ENCODE measurements around the gene SLX9.
A peak's percentile ranks its signal among the peaks of the same experiment; 100 is the strongest.

Gene SLX9

DNA sequence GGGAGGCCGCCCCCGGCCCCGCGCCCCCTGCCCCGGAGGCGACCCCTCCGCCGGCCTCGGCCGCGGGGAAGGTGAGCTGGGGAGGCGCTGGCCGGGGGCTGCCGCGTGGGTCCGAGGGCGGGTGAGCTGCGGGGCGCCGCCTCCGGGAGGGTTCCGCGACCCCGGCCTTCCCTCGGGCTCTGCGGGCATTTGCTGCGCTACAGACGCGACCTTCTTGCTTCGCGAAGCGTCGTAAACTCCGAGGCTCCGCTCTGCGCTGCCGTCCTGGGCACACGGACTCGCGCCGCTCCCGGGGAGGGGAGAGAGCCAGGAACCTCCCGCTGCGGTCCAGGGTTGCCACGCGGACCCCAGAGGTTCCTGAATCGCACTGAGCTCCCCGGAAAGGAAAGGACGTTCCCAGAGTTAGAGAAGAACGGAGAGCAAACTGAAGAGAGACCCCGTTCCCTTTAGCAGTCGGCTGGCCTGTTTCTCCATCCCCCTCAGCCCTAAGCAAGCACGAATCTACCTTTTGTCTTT lies 345 bp downstream of the SLX9 start:
- peak overlapping the region; percentile 75 for H3K27ac ChIP-seq (replicated peaks)
- H3K4me3 ChIP-seq (replicated peaks; ENCODE audit: insufficient read depth, low read length): peak overlapping the region; percentile 69
- no peaks in the 10 kb centered on the region for H3K27me3 ChIP-seq (ENCODE audit: insufficient read depth, poor library complexity, severe bottlenecking)
- no peak for TF ChIP-seq POLR2AphosphoS5 (IDR thresholded peaks at IDR 0.05; ENCODE audit: low read depth)
- TF ChIP-seq, protein P1, sequence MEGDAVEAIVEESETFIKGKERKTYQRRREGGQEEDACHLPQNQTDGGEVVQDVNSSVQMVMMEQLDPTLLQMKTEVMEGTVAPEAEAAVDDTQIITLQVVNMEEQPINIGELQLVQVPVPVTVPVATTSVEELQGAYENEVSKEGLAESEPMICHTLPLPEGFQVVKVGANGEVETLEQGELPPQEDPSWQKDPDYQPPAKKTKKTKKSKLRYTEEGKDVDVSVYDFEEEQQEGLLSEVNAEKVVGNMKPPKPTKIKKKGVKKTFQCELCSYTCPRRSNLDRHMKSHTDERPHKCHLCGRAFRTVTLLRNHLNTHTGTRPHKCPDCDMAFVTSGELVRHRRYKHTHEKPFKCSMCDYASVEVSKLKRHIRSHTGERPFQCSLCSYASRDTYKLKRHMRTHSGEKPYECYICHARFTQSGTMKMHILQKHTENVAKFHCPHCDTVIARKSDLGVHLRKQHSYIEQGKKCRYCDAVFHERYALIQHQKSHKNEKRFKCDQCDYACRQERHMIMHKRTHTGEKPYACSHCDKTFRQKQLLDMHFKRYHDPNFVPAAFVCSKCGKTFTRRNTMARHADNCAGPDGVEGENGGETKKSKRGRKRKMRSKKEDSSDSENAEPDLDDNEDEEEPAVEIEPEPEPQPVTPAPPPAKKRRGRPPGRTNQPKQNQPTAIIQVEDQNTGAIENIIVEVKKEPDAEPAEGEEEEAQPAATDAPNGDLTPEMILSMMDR (IDR thresholded peaks at IDR 0.05; ENCODE audit: insufficient read depth, low read length): no peak
- no peak for TF ChIP-seq GABPA (IDR thresholded peaks at IDR 0.05; ENCODE audit: low read depth)
- no peak for TF ChIP-seq SPI1 (IDR thresholded peaks at IDR 0.05; ENCODE audit: borderline replicate concordance, low read depth)
- TF ChIP-seq, protein P2, sequence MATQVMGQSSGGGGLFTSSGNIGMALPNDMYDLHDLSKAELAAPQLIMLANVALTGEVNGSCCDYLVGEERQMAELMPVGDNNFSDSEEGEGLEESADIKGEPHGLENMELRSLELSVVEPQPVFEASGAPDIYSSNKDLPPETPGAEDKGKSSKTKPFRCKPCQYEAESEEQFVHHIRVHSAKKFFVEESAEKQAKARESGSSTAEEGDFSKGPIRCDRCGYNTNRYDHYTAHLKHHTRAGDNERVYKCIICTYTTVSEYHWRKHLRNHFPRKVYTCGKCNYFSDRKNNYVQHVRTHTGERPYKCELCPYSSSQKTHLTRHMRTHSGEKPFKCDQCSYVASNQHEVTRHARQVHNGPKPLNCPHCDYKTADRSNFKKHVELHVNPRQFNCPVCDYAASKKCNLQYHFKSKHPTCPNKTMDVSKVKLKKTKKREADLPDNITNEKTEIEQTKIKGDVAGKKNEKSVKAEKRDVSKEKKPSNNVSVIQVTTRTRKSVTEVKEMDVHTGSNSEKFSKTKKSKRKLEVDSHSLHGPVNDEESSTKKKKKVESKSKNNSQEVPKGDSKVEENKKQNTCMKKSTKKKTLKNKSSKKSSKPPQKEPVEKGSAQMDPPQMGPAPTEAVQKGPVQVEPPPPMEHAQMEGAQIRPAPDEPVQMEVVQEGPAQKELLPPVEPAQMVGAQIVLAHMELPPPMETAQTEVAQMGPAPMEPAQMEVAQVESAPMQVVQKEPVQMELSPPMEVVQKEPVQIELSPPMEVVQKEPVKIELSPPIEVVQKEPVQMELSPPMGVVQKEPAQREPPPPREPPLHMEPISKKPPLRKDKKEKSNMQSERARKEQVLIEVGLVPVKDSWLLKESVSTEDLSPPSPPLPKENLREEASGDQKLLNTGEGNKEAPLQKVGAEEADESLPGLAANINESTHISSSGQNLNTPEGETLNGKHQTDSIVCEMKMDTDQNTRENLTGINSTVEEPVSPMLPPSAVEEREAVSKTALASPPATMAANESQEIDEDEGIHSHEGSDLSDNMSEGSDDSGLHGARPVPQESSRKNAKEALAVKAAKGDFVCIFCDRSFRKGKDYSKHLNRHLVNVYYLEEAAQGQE (IDR thresholded peaks at IDR 0.05; ENCODE audit: insufficient replicate concordance, low read depth): no peak
- DNase-seq (ENCODE audit: low read depth in 1 of 2, low spot score in 1 of 2): peak in 1 of 2 experiments; percentile 54

DNA sequence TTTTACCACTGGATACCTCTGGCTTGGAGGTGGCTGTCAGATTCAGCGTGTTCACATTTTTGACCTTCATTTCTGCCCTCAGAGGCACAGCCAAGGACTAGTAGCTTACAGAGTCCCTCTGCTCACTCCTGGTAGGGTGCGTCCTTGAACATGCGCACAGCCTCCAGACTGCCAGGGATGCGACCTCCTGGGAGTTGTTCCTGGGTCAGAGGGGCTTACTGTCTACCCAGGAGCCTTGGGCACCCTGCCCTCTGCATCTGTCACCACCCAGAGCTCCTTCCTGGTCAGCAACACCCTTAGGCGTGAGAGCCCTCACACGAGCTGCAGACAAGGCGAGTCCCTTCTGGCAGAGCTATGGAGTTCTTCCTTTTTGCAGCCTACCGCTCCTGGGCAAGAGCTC lies 1.7 kb downstream of the SLX9 start:
- Histone ChIP-seq H3K27ac (replicated peaks) (no peak overlapping the region), H3K4me3 (replicated peaks; ENCODE audit: insufficient read depth, low read length) (no peak overlapping the region; the same call in 1 of the 2 replicates), H3K27me3 (ENCODE audit: insufficient read depth, poor library complexity, severe bottlenecking) (no peaks in the 10 kb centered on the region)
- DNase-seq (ENCODE audit: low read depth in 1 of 2, low spot score in 1 of 2): no peak
- TF ChIP-seq, protein P2 (IDR thresholded peaks at IDR 0.05; ENCODE audit: insufficient replicate concordance, low read depth): no peak
- TF ChIP-seq GABPA (IDR thresholded peaks at IDR 0.05; ENCODE audit: low read depth): no peak
- no peak for TF ChIP-seq POLR2AphosphoS5 (IDR thresholded peaks at IDR 0.05; ENCODE audit: low read depth)
- TF ChIP-seq SPI1 (IDR thresholded peaks at IDR 0.05; ENCODE audit: borderline replicate concordance, low read depth): no peak
- TF ChIP-seq, protein P1 (IDR thresholded peaks at IDR 0.05; ENCODE audit: insufficient read depth, low read length): no peak

DNA sequence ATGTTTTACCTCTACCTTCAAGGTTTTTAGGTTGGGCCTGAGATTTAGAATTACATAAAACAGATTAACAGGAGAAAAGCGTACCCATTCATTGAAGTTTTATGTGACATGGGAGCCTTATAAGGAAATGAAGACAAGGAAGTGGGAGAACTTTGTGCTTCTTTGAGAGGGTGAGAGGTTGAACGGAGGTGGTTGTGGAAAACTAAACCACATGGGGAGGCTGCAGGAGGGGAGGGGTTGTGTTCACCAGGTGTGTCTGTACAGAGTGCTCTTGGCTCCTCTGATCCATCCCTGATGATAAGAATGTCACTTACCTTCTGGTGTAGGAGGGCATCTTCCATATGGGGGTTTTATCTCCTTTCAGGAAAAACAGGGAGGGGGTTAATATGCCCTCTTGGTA lies 2.7 kb downstream of the SLX9 start:
- no peak for TF ChIP-seq POLR2AphosphoS5 (IDR thresholded peaks at IDR 0.05; ENCODE audit: low read depth)
- TF ChIP-seq, protein P2 (IDR thresholded peaks at IDR 0.05; ENCODE audit: insufficient replicate concordance, low read depth): no peak
- TF ChIP-seq, protein P1 (IDR thresholded peaks at IDR 0.05; ENCODE audit: insufficient read depth, low read length): no peak
- no peak for TF ChIP-seq SPI1 (IDR thresholded peaks at IDR 0.05; ENCODE audit: borderline replicate concordance, low read depth)
- no peak for TF ChIP-seq GABPA (IDR thresholded peaks at IDR 0.05; ENCODE audit: low read depth)
- Histone ChIP-seq H3K4me3 (replicated peaks; ENCODE audit: insufficient read depth, low read length) (no peak overlapping the region), H3K27me3 (ENCODE audit: insufficient read depth, poor library complexity, severe bottlenecking) (no peaks in the 10 kb centered on the region), H3K27ac (replicated peaks) (no peak overlapping the region)
- no peak for DNase-seq (ENCODE audit: low read depth in 1 of 2, low spot score in 1 of 2)

Measured in HL-60 (cell line).